ENCODE measurements around the gene ANKRA2.

- TF ChIP-seq, protein P1, sequence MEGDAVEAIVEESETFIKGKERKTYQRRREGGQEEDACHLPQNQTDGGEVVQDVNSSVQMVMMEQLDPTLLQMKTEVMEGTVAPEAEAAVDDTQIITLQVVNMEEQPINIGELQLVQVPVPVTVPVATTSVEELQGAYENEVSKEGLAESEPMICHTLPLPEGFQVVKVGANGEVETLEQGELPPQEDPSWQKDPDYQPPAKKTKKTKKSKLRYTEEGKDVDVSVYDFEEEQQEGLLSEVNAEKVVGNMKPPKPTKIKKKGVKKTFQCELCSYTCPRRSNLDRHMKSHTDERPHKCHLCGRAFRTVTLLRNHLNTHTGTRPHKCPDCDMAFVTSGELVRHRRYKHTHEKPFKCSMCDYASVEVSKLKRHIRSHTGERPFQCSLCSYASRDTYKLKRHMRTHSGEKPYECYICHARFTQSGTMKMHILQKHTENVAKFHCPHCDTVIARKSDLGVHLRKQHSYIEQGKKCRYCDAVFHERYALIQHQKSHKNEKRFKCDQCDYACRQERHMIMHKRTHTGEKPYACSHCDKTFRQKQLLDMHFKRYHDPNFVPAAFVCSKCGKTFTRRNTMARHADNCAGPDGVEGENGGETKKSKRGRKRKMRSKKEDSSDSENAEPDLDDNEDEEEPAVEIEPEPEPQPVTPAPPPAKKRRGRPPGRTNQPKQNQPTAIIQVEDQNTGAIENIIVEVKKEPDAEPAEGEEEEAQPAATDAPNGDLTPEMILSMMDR (IDR thresholded peaks at IDR 0.05) = no peak
- no peak for TF ChIP-seq POLR2A (IDR thresholded peaks at IDR 0.05)
Measured at GRCh38 chr5:73529081-73529480, 36.4 kb downstream of the ANKRA2 start.

Data from Peyer's patch (tissue), 4 donors.